ENCODE results near the gene CLEC2L. TPM values are rescaled to one million over a fixed set of nuclear protein-coding genes. Genes with fewer than 3 reads are reported as not detected.

CLEC2L gene
- total and polyA plus RNA-seq, 2 experiments from 2014 or later, result not detected

GRCh38 chr7:139542308-139543151 lies 19.0 kb downstream of the CLEC2L start (continued):
- no peak for TF ChIP-seq ZNF462 (CRISPR knock-in tag; IDR thresholded peaks at IDR 0.05)
- no peak for TF ChIP-seq POLR2AphosphoS5 (IDR thresholded peaks at IDR 0.05; ENCODE audit: low read depth)
- no peak for TF ChIP-seq CTCF (conservative IDR thresholded peaks at IDR 0.05; ENCODE audit: low read depth in 2 of 2)
- no peak for TF ChIP-seq EZH2phosphoT487 (IDR thresholded peaks at IDR 0.05; ENCODE audit: unreplicated experiment)
- TF ChIP-seq ETS1 (IDR thresholded peaks at IDR 0.05), result no peak
- no peak for TF ChIP-seq JUNB (IDR thresholded peaks at IDR 0.05; ENCODE audit: unreplicated experiment)
- TF ChIP-seq EZH2 (IDR thresholded peaks at IDR 0.05; ENCODE audit: low read depth, unreplicated experiment), result no peak
- no peak for TF ChIP-seq STAT1 (IDR thresholded peaks at IDR 0.05; ENCODE audit: unreplicated experiment)

All from GM23338 (cell line).